GM19324 (cell line): ENCODE data around the gene TTC14.

ENCODE experiments used
- ATAC-seq: cut with Tn5 transposase; IDR thresholded peaks from one replicate; pipeline ENCODE4 v1.9.1; 2021; ENCODE audit warnings: mild to moderate bottlenecking, moderate library complexity; ENCODE audit not compliant: unreplicated experiment, low FRiP score

Gene TTC14

GRCh38 chr3:180626844-180627243, 24.9 kb downstream of the TTC14 start:
- peak; percentile 91 for ATAC-seq

GRCh38 chr3:180630371-180630770, 28.4 kb downstream of the TTC14 start:
- ATAC-seq: no peak

GRCh38 chr3:180631317-180631716, 29.4 kb downstream of the TTC14 start:
- no peak for ATAC-seq

GRCh38 chr3:180633722-180634121, 31.8 kb downstream of the TTC14 start:
- ATAC-seq: no peak

- ATAC-seq: no peak
Measured at GRCh38 chr3:180640987-180641386, 39.0 kb downstream of the TTC14 start.

- no peak for ATAC-seq
Measured at GRCh38 chr3:180646187-180646790, 44.3 kb downstream of the TTC14 start.

GRCh38 chr3:180656406-180656805, 54.4 kb downstream of the TTC14 start:
- ATAC-seq: no peak

GRCh38 chr3:180657094-180657493, 55.1 kb downstream of the TTC14 start:
- no peak for ATAC-seq
